22Rv1 (cell line): ENCODE results near the gene CD274.

ENCODE experiments used
- ZFX ChIP-seq: fragments of 450-650 bp; IDR thresholded peaks from 2 replicates; pipeline ENCODE4 v1.6.1; 2017; ENCODE audit warnings: antibody characterized with exemption, borderline replicate concordance
- TF ChIP-seq, protein P1 (sequence below): fragments of 450-650 bp; IDR thresholded peaks from 2 replicates; pipeline ENCODE4 v1.5.1; 2017; ENCODE audit warnings: mild to moderate bottlenecking

DNA sequence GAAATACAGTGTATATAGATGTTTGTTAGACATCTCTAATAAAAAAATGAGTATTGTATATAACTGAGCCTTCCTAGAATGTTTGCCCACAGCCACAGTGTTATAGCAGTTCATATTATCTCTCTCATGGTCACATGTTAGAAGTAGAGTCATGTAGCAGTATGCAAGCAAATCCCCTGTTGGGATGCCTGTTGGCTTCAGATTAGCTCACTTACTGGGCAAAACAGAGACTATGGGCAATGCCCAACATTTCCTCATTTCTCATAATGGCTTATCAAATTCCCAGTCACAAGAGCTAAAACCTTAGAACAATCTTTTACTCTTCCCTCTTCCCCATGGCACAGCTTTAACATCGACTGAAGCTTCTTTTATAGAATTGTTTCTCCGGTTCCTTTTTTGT, 33.0 kb downstream of the CD274 start:
- TF ChIP-seq, protein P1, sequence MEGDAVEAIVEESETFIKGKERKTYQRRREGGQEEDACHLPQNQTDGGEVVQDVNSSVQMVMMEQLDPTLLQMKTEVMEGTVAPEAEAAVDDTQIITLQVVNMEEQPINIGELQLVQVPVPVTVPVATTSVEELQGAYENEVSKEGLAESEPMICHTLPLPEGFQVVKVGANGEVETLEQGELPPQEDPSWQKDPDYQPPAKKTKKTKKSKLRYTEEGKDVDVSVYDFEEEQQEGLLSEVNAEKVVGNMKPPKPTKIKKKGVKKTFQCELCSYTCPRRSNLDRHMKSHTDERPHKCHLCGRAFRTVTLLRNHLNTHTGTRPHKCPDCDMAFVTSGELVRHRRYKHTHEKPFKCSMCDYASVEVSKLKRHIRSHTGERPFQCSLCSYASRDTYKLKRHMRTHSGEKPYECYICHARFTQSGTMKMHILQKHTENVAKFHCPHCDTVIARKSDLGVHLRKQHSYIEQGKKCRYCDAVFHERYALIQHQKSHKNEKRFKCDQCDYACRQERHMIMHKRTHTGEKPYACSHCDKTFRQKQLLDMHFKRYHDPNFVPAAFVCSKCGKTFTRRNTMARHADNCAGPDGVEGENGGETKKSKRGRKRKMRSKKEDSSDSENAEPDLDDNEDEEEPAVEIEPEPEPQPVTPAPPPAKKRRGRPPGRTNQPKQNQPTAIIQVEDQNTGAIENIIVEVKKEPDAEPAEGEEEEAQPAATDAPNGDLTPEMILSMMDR, result no peak
- no peak for TF ChIP-seq ZFX
